GM18867 (cell line): Measurements from ENCODE around the gene MAP7.
A peak's percentile ranks its signal among the peaks of the same experiment; 100 is the strongest.

Source experiments
- ATAC-seq: cut with Tn5 transposase; IDR thresholded peaks from one replicate; pipeline ENCODE4 v1.9.1; 2021; ENCODE audit warnings: mild to moderate bottlenecking, moderate library complexity; ENCODE audit not compliant: unreplicated experiment

Gene MAP7

DNA sequence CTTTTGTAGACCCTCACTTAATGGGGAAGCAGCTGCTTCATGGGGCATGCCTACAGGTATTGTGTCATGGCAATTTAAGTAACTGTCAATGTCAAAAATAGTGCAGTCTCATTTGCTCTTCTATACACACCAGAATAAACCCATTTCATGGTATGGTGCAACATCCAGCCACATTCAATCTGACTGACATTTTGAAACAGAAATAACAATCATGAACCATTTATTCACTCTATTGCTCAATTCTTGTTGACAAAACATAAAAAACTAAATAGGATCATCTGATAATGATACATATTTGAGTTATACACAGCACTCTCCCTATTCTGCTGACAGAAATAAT, 122.9 kb downstream of the MAP7 start:
- no peak for ATAC-seq

DNA sequence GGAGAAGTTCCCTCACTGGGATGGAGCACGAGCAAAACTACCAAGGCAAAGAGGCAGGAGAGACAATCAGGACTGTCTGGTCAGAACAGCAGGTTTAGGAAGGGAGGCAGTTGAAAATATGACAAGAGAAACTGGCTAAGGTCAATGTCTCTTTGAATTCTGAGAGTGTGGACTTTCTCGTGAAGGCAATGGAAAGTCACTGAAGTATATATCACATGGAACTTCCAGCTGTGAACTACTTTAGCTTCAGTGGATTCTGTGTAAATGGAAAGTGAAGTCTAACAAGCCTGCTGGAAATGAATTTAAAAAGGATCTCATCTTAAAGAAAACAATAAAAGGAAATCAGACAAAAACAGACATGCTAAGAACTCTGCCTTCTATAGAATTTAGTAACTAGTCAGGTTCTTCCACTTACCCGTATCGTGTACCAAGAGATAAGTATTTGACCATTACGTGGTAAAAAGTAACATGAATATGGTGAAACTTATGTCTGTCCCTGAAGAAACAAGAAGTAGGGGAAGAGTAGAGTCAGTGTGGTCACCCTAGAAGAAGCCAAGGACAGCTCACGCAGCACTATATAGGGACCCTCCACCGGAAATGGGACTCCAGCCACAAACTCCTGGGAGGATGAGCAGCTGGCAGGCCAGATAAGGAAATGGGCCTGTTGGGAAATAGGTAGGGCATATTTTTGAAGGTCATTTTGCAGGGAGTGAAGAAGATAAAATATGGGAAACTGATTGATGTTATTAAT, 123.4 kb downstream of the MAP7 start:
- ATAC-seq: no peak

DNA sequence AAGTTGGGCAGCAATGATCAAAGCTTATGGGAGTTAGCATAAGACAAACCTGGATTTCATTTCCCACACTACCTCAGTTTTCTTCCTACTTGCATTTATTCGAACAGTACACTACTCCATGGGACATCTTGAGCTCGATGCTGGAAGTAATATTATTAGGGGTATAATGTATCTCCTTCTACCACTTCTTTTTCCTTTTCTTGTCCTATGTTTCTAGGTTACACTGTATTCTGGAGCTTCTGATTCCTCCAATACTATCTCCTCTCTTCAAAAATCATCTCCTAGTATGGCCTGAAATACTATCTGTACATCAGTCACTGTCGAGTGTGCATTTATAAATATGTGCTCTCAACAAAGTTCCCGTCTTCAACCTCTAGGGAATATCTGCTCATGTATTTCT, 124.4 kb downstream of the MAP7 start:
- ATAC-seq: no peak

DNA sequence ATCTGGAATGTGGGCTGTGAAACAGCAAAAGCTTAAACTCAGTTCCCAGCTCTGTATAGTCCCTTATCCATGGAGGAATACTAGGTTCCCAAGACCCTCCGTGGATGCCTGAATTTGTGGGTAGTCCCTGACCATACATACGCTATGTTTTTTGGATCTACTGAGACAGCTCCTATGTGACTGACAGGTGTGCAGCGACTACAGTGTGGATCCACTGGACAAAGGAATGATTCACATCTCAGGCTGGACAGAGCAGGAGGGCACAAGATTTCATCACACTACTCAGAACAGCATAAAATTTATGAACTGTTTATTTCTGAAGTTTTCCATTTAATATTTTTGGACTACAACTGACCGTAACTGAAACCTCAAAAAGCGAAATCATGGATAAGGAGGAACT, 125.3 kb downstream of the MAP7 start:
- ATAC-seq: no peak

DNA sequence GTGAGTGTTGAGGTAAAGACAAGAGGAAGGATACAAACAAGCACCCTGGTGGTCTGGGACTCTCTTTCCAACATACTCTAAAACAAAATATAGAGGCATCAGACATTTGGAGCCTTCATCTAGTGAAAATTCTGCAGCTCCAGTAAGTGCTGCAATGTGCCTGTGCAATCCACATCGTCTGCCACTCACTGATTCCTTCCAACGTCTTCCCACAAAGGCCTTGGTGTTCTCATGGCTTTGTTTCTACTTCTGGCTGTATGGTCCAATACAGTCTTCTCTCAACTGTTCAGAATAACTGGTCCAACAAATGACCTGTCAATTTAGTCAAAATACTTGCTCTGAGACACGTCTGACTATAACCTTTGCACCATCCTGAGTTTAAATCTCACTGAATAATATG, 125.8 kb downstream of the MAP7 start:
- no peak for ATAC-seq

DNA sequence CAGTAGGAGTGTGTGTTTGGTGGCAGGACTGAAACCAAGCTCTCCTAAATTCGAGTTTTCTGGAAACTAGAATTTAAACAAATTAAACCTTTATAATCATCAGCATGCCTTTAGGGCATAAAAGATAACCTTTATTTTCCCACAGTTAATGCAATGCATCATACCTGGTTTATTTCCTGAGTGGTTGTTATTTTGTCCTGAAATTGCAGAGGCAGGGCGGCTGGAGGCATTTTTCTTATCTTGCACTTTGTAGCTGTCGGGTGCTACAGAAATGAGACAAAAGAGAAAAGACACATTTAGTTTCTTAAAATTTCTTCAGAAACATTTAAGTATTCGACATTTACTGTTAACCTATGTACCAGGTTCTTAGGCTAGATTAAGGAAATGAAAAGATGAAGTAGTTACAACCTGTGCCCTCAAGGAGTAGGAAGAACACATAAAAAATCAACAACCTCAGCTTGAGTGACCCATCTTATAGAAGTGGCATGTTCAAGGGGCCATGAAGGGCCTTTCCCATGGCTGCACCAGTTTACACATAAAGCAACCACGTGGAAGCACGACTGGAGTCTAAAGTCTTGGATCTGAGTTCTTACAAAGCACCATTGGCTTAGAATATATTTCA, 128.6 kb downstream of the MAP7 start:
- no peak for ATAC-seq

DNA sequence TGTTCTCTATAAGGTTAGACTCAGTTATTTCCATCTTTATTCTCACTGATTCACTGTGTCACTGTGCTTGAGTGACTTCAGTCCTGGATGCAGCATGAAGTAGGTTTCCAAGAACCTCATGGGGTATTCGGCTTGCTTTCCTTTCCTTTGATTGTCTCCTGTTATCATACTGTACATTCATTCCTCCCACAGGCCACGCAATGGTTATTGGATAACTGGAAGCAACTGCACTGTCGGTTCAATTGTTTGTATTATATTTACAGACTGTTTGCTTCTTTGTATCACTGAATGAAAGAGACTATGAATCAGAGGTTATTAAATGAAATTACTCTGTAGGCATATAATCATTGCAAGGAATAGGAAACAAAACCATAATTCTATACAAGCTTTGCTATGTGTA, 129.4 kb downstream of the MAP7 start:
- ATAC-seq: no peak

DNA sequence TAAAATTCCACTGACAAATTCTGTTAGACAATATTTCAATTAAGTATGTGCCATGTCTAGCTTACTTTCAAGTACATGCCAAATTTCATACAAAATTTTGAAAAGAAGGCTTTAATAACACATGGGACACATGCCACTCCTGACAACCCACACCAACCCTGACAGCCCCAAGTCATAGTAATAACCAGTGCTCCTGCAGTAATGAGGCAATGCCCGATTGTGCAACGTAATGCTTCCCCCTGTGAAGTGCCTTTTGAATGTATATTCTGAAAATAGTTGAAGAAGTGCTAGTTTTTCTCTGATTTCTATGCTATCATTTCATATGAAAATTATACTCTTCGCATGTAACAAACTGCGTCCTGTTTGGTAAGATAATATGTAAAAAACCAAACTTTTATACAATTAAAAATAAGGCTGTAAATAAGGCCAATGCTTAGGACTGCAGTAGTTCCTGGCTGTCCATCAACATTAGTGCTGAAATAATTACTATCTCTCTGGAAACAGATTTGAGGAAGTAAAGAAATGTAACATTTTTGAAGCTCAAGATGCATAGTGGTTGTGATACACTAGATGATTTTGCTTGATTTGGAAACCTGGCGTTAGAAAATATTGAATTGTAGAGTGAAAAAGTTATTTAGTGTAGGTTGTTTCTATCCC, 134.7 kb downstream of the MAP7 start:
- no peak for ATAC-seq

DNA sequence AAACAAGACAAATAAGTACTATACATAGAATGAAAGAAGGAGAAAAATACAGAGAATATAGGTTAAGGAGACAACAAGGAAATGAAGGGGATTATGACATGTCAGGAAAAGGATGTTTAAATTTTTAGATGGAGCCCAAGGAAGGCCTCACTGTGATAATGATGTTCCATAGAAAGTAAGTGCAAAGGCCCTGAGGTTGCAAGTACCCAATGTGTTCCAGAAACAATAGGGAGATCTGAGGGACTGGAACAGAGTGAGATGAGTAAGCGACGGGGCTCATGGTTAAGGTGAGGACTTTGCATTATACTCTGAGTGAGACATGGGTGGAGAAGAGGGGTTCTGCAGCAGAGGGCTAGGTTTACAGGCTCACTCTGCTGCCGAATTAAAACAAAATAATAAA, 137.8 kb downstream of the MAP7 start:
- no peak for ATAC-seq

DNA sequence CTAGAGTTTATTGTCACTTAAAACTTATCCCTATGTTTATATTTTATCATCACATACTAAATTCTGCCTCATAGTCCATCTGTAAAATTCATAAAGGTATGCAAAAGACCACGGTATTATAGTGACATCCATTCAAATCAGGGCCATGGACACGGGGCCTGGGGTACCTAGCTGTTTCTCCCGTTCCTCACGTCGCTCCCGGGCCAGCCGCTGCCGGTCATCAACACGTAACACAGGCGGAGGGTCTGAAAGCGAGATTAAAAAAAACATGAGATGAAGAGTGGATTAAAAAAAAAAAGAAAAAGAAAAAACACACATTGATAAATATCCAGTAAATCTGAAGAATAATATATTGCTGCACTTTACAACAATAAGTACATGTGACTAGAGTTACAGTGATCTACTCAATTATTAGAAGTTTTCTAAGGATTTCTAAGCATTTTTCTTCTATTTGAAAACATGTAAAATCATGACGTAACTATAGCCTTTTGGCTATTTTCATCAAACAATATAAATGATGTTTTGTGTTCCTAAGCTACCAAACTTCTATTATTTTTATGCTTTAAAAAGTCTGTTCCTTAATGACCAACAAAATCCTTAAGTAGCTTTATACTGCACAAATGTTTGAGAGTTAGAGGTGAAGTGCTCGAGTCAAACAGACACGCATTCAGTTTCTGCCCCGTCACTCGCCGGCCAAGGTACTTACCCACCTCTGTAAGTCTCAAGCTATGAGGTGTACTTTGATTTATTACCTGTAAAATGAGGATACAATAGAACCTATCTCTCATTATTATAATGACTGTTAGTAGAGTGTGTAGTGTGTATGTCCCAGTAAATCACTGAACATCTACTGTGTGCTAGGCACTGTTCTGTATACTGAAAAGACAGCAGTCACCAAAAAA, 138.5 kb downstream of the MAP7 start:
- ATAC-seq: no peak

DNA sequence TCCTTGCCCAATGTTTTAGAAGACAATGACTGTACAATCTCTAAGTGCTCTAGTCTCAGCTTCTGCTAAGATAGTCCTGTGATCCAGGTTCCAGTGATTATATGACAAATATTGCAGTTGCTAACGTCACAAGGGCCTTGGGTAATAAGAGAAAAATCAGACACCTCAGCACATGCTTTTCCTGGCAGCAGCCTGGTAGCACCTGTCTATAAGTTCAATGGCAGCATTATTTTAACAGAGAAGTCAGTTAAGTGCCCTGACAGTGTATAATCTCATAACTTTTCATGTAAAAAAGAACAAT, 139.2 kb downstream of the MAP7 start:
- no peak for ATAC-seq

DNA sequence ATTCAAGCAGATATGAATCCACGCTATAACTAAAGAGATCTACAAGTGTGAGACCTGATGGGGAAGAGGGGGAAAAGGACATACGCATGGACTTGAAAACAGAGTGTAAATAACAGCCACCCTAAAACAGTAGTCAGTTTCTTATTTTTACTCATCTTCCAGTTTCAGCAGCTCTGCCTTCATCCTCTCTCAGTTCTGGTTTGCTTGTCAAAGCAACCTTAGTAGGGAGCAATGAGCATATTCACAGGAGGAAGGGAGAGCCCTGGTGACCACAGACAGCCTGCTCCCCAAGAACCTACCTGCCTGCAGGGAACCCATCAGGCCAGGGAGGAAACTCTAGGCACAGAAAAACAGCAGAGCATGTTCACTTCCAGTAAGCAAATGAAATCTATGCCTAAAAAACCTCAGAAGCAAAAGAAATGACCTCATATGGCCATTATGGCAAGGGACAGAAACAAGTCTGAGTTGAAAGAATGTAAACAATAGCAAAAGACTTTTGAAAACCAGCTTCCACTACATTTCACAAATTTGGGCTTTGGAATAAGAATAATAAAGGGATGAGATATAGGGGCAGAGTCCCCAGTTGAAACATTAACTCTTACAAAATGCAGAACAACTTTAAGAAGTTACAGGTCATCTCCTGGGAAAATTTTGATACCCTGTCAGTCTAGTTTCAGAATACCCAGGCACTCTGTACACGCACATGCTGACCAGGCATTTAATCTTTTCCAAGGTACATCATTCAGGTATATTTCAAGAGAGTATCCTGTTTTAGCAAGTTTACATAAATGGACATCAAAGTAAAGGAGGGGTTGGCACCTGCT, 139.8 kb downstream of the MAP7 start:
- ATAC-seq: peak; percentile 72

DNA sequence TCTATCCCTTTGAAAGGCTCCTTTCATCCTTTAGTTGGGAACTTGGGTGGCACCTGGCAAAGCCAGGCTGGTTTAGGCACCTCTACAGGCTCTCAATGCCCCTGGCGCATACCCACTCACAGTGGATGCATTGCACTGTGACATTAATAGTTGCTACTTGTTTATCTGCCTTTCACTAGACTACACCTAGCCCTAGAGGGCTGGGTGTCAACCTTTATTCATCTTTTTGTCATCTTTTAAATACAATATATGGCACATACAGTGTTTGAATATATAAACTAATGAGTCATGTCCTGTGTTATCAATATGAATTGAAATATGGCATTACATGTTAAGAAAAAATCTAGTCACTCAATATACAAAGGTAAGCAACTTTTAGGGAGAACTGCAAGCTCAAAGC, 140.6 kb downstream of the MAP7 start:
- no peak for ATAC-seq

DNA sequence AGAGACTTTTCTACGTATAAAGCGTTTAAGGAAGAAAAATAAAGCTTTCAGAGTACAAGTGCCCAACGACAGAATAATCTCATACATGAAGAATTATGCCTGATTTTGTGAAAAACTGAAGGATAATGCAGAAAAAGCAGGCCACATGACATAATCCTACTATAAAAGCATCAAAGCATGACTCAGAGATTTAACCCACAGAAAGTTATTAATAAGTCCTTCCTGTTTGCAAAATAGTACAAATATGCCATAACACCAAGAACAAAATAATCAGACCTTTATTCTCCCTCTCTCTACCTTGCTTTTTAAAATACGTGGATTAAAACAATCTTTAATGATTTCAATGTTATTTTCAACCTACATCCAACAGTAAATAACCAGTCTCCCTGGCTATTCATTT, 142.0 kb downstream of the MAP7 start:
- no peak for ATAC-seq

DNA sequence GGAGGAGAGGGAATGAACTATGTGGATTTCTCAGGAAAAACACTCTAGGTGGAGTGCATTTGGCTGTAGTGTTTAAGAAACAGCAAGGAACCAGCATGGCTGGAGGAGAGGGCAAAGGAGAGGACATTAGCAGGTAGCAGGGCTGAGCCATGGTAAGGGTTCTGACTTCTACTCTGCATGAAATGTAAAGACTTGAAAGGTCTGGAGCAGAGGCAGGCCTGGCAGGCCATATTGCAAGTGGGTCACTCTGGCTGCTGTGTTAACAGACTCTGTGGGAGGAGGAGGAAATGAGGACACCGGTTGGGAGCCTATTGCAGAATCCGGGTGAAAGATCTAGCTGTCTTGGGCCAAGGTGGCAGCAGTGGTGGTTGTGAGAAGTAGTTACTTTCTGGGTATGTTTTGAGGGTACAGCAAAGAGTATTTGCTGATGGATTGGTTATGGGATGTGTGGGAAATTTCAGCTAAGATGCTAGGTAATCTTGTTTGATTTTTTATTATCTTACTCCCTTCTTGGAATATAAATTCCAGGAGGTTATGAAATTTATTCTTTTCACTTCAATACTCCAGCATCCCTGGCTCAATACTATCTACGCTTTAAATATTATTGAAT, 144.7 kb downstream of the MAP7 start:
- no peak for ATAC-seq

DNA sequence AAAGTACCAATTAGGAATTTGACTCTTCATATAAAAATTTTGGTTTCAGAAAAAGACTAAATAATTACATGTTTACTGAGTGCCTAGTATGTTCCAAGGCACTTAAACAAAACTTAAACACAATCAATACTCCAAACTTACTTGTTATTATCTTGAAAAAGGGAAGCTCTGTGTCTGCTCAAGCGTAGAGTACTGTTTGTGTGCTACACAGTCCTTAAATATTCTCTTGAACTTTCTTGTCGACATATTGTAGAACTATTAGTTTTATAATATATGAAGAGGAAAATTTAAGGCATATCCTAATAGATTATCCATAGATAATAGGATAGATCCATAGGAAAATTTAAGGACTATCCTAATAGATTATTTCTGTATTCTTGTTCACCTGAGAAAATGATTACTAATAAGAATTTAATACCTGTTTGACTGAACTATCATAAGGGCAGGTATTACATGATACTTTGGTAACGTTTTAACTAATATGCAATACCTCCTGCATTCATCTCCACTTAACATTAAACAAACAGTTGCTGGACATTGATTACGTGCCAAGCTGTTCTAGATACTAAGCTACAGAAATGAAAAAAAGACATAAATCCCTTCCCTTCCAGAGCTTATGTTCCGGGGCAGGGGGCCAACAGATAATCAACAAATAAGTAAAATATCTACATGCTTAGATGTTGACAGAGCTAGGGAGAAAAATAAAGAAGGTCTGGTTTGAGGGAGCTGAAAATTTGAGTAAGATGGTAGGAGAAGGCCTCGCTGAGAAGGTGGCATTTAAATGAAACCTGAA, 145.4 kb downstream of the MAP7 start:
- ATAC-seq: no peak

DNA sequence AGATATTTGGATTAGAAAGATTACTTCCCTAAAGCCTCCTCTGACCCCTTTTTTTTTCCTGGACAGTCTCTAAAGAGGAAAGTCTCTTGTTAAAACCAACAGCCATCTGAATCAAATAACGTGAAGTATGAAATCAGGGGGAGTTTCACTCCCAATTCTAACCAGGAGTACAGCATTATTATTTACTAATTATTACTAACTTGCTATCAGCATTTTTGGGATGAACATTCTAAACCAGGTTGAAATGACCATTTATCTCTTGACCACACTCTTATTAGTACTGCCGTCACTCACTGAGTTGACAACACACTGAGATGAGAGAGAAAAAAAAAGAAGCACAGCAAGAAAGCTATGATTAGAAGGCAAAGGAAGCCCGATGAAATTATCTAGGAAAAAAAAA, 146.2 kb downstream of the MAP7 start:
- ATAC-seq: no peak

DNA sequence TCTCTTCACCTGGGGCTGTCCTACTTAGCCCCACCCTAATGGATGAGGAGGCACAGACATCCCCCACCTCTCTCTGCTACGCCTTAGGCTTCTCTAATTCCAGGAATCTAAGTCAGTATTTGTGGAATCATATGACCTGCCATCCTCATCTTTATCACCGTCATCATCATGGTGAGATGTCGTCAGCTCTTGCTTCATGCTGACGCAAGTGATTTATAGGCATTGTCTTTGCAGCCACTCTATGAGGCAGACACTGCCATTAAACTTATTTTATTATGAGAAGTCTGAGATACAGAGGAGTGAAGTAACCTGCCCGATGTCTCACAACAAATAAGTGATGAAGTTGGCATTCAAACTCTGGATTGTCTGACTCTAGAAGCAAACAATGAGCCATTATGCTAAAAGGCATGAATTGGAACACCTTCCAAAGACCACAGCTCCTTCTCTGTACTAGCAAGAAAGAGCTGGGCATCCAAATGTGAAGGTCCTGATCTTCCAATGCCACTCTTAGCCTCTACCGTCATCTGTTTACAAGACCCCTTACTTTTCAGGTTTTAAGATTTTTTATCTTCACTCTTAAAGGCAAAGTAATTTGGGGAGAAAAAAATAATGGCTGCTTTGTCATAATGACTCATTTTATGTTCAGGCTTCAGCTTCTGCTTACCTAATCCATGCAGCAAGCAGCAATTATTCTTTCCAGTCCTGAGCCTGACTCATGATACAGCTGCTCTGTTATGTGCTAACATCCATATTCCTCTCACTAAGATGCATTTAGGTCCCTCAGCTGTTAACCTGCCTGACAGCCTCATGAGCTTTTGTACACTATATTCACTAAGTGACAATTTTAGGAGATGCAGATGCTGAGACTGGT, 146.9 kb downstream of the MAP7 start:
- ATAC-seq: no peak

DNA sequence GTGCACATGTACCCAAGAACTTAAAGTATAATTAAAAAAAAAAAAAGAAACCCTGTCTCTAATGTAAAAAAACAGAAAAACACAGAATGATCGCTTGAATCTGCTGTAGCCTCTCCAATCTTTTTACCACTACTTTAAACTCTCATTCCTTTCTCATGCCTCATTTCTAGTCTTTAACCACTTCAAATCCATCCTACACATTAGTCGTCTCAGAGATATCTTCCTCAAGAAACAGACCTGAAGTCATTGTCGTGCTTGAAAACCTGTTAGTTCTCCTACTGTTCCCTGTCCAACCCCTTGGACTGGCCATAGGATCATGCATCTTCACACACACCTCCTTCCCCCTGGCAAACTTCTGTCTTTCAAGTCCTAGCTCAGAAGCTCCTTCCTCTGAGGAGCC, 148.5 kb downstream of the MAP7 start:
- ATAC-seq: no peak
